ENCODE measurements around the gene SNX30.

Gene SNX30

DNA sequence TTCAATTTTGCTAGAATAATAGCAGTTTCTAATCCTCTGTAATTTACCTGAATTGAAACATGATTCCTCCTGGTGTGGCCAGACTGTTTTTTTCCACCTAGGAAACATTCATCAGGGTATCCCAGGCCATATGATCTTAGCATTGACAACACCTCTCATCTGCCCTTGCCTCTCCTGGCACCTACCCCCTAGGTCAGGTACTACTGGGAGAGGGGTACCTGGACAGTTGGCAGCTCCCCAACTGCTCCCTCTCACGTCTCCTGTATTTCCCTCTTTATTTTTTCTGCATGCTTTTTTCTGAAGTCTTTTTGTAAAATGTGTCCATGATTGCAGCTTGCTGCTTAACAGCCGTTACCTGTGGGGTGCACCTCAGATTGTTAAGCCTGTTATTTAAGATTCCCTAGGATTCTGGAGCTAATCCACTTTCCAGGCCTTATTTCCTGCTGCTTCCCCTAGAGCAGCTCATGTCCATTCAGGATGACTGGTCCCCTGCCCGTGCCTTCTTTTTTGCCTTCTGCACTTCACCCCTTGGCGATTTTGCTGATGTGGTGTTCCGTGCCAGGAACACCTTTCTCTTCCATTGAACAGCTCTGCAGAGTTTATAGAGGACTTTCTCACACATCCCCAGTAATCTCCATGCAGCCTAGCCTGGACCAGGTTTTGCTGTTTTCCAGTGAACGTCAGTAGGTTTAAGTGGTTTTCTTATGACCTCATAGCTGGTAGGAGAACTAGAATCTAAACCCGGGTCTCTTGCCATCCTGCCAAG lies 33.6 kb downstream of the SNX30 start:
- no peak for DNase-seq

DNA sequence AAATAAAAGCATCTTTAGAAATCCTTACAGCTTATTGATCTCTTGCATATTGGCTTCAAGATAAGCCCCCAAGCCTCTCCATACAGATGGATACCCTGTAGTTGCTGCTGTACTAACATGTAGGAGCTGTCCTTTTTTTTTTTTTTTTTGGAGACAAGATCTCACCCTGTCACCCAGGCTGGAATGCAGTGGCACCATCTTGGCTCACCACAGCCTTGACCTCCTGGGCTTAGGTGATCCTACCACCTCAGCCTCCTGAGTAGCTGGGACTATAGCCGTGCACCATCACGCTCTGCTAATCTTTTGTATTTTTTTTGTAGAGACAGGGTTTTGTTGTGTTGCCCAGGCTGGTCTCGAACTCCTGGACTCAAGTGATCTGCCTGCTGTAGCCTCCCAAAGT lies 35.4 kb downstream of the SNX30 start:
- no peak for DNase-seq

DNA sequence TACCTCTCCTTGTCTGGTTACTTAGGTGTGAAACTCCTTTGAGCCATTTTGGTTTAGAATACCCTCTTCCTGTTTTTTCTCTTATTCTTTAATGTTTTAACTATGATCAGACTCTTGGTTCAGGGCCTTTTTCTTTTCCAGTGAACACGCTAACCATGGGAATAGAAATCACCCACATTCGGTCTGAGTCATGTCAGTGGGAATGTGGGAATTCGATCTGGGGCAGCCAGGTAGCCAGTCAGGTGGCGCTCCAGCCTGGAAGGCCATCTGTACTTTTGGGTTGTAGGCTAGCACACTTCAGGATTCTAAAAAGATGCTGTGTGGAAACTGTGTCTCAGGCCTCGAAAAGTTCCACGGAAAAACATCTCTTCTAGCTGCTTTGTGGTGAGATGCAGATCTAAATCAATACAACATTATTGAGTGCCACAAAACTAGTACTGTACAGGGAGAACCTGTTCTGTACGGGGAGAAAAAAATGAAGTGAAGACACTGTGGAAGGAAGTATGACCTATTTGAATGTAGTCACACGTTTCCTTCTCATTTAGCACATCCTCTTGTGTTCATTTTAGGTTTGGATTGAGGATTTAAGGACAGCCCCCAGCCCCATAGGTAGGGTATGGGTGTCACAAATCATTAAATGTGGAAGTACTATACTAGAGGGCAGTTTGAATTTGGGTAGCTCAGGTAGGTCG lies 36.4 kb downstream of the SNX30 start:
- DNase-seq: no peak

DNA sequence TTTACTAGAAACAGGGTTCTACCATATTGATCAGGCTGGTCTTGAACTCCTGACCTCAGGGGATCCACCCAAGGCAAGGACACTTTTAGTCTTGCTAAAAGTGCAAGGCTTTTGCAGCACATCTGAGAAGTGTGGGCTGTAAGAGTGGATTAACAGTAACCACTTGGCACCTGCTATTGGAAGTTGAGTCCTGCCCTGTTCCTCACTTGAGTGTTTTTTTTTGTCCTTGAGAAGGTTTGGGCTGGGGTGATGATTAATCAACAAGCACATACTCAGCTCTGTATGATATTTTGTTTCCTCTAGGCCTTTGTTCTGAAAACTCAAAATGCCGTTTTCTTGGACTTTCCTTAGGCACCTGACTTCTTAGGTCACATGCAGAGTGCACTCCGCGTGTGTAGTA lies 37.4 kb downstream of the SNX30 start:
- no peak for DNase-seq

DNA sequence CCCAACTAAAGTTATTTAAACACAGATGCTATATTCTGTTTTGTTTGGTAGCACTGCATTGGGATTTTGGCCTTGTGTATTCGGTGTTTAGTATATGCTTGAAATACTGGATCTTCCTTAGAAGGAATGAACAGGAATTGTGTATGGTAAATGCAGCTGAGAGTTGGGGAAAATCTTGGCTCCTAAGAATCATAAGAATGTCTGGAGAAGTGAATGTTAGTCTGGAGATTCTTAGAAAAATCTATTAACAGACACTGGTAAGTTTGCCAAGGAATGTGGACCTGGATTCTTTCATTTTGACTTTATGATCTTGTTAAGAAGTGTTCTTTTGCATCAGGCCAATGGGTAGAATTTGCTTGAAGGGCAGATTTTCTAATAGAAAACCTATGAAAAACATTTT lies 38.9 kb downstream of the SNX30 start:
- no peak for DNase-seq

DNA sequence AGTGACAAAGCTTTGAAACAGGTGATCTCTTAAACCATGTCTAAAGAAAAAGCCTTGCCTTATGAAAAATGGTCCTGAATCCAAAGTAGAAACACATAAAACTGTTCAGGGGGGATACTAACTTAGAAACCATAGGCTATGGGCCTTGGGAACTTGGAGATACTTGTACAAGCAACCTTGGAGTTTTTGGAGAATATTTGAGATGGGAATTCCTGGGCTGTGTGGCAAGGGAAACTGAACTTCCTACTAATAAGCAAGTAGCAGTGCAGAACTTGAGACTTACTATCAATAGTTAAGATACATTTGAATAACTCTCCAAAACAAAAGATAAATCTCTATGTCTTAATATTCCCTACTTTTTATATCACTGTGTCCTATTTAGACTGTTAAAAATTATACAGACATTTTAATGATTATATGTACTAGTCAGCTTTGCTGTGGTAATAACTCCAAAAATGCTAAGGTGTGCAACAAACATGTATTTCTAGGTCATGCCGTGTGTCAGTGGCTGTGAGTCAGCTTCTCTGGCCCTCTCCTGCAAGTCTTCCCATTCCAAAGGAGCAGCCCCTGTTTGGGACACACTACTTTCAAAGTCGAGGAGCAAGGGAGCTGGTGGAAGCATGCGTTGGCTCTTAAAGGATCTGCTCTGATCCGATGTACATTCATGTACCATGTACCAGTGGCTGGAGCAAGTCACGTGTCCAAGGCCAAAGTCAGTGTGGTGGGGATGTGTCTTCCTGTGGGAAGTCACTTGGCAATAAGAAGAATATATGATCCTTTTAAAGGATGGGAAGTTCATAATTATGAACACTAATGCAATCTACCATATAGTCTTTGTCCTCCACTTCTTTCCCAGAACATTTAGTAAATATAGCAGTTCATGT lies 39.6 kb downstream of the SNX30 start:
- no peak for DNase-seq

DNA sequence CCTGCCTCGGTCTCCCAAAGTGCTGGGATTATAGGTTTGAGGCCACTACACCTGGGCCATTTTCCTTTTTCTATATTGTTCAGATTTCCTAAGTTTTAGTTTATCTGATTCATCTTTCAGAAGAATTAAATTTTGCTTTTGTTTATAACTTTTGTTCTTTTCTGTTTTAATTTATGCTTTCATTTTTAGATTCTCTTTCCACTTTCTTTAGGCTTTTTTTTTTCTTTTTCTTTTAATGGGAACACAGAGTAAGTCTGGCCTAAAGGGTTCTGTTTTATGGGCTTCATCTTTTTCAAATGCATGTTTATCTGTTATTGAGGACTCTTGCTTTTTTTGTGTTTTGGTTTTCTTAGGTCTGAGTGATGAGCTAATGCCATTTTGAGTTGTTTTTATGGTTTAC lies 42.1 kb downstream of the SNX30 start:
- no peak for DNase-seq

DNA sequence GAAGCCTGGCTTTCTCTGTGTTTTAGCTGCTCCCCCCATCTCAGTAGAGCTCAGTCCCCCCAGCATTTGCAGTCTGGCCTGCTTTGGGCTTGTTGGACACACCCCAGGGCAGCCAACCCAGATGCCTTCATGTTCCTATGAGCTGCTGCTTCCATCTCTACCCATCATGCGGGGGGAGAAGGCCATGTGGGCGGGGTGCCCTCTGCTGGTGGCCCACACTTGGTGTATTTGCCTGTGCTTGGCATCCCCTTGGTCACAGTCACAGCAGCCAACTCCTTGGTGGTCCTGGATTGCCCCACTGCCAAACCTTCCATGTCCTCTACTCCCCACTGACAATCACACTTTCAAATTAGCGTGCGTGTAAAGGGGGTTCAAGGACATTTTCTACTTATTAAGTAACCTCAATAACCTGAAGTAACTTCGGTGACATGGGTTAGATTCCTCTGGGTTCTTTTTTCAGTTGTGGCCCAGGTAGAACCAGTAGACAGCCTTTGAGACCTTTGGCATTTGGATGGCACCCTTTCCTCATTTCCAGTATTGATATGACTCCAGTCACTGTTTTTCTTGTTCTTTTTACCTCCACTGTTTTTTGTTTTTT lies 42.8 kb downstream of the SNX30 start:
- peak; percentile 72 for DNase-seq

DNA sequence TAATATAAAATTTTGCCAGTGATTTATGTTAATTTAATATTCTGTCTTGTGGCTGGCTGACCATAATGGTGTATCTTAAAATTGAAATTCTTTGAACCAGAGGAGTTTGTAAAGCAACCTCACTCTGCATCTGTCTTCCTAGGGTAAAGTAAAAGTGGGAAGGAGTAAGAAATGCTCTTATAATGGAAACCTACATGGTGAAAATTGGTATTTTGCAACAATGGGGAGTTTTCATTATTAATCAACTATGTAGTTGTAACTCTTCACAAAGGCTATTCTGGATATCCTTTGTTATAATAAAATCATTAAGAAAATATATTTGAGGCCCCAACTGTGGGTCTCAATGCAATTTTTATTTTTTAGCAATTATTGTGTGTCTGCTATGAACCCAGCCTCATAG lies 44.2 kb downstream of the SNX30 start:
- no peak for DNase-seq

DNA sequence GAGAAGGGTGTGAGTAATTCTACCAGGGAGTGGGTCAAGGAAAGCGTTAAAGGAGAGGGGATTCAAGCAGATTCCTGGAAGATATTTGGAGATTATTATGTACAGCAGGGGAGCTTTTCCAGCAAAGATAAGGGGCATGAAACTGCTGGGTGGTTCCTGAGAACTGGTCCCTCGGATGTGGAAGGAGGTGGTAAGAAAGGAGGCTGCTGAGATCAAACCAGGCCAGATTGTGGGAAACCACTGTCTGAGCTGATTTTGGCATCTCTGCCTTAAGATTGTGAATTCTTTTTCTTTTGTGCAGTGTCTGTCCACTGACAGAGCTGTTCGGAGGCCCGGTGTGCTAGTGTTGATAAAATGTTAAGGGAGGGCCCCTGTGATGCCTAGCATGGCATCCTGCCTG lies 45.4 kb downstream of the SNX30 start:
- no peak for DNase-seq

DNA sequence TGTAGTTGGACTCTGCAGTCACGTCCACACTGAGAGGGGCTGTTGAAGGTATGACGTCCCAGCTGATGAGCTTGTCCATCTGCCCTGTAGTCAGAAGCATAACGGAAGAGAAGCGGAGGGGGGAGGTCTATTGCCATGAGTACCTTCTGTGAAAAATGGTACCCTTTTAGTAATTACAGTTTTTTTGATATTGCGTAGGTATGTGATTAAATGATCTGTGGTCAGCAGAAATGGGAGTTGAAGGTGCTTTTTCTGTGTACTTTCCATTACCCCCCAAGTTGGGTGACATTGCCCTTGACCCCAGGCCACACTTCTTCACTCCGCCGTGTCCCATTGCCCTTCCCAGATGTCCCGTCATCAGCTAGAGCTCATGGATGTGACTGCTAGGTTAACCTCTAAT lies 45.9 kb downstream of the SNX30 start:
- no peak for DNase-seq

DNA sequence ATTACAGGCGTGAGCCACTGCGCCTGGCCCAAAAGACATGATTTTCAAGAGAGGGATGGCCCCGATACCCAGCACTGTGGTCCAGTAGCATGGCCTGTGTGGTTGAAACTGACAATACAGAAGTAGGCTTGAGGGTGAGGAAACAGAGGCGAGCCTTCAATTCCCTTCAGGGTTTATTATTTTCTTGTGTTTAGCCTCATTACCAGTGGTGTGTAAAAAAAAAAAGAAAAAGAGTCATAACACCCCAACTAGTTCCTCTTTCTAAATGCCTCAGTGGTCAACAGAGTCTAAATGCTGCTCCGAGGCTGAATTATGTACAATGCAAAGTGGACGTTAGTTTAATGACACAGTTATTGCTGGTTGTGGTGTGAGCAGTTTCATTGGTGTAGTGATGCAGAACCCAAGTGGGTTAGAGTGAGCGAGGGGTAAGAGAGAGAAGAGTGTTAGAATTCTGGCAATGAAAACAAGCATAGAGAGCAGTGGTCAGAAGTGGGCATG lies 58.8 kb downstream of the SNX30 start:
- DNase-seq: no peak

DNA sequence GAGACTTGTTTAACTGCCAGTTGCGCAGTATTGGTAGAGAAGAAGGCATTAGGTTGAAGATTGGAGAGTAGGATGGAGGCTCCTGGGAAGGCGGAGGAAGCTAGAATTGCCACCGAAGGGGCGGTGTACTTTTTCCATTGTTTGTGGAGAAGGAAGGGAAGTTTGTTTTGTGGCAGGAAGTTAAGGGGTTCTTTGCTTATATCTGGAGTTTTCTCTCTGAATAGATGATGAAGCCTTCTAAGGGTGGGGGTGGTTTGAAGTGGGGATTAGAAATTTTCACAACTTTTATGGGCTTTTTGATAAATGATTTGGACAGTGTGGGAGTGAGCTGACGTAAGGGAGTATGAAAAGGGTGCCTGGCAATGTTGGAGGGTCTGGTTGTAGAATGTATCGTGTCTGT lies 59.3 kb downstream of the SNX30 start:
- DNase-seq: no peak

DNA sequence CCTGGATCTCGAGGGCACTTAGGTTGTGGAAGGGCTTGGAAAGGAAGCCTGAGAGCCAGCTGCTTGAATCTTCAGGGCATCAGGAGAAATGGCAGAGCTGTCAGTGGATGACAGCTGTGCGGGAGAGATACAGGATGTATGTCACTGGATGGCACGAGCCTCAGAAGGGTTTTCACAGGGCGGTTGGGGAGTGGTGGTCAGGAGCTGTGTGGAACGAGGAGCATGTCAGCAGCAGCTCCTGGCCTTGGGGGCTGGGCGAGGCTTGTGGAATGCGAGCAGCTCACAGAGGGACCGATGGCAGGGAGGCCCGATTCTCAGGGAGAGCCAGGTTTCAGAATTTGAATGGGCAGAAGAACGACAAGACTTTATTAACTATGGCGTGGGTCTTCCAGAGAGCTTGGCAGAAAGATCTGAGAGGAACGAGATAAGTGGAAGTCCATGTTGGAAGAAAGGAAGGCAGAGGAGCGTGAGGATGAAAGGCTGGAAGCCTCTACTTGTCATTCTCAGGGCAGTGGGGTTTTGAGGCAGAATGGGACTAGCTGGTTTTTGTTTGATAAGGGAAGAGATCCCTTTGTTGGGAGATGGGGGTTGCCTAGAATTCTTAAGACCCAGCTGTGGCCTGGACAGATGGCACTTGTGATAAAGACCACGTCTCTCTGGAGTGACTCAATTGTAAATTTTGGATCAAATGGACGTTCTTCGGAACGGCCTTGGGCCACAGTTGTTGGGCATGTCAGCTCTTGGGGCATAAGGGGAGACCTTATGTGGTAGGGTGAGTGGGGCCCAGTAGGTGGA lies 60.3 kb downstream of the SNX30 start:
- no peak for DNase-seq

DNA sequence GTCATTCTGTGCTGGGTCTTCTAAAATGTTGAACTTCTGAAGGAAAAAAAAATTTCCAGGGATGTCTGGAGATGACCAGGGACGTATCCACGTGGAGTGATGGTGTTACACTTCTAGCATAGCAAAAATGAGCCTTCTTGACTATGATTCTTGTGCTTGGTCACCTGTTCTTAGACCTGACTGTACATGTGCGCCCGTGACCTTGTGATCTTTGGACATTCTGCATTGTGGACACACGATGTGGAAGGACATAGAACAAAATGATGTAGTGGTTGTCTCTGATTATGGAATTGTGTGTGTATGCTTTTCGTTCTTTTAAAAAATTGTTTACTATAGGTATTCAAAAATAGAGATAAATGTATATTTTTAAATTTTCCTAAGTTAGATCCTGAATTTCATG lies 61.0 kb downstream of the SNX30 start:
- DNase-seq: no peak

DNA sequence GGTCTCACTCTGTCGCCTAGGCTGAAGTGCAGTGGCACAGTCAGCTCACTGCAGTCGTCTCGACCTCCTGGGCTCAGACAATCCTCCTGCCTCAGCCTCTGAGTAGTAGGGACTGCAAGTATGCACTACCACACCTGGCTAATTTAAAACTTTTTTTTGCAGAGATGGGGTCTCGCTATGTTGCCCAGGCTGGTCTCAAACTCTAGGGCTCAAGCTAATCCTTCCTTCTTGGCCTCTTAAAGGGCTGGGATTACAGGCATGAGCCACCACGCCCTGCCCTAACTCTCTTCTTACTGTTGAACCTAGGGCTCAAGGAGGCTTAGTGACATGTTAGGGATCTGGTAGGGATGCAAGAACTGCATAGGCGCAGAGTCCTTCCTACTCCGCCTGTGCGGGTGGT lies 65.3 kb downstream of the SNX30 start:
- no peak for DNase-seq

DNA sequence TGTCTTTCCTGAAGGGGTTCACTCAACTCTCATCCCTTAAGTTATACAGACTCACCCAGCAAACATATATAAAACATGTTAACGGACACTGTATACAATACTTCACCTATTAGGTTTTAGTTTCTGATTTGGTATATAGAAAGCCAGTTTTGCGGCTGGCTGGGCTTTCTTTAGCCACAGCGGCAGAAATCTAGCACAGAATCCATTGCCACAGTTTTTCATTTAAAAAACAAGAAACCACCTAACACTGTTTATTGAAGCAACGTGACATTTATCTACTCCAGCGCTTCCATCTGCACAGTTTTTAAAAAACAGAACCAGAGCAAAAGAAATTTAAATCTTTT lies 67.3 kb downstream of the SNX30 start:
- no peak for DNase-seq

DNA sequence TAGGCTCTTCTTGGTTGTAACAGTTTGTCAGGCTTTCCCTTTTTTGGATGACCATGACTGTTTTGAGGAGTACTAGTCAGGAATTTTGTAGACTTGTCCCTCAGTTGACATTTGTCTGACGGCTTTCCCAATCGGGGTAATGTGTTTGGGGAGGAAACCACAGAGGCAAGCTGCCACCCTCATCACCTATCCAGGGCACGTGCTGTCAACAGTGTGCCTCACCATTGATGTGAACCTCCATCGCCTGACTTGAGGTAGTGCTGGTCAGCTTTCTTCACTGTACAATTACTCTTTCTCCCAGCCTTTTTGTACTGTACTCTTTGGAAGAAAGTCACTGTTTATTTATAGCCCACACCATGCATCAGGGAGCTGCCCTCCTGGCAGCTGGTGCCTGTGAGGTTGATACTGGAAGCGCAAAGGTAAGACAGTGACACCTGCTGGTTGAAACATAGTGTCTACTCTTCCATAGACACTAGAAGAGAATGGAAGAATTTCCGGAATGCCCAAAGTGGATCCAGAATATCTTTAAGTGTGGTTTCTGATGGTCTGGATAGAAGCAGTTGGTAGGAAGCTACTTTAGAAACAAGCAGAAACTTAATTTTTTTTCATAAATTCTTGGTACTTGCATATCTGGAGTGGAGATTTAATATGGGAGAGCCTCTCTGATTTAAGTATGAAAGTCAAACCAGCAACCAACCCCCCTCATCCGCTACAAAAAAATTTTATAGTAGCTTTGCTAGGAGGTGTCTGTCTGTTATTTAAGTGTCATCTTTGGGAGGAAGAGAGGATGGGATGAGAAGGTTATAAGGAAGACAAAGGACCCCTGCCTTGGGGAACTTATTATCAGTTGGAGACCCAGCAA lies 69.3 kb downstream of the SNX30 start:
- no peak for DNase-seq

DNA sequence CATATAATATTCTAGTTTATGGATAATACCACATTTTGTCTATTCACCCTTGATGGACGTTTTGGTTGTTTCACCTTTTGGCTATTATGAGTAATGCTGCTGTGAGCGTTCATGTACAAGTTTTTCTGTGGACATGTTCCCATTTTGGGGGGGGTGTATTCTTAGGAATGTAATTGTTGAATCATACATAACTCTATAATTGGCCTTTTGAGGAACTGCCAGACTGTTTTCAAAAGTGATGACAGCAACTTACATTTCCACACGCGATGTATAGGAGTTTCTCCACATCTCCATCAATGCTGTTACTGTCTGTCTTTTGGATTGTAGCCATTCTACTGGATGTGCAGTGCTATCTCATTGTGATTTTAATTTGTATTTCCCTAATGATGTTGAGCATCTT lies 70.3 kb downstream of the SNX30 start:
- no peak for DNase-seq

DNA sequence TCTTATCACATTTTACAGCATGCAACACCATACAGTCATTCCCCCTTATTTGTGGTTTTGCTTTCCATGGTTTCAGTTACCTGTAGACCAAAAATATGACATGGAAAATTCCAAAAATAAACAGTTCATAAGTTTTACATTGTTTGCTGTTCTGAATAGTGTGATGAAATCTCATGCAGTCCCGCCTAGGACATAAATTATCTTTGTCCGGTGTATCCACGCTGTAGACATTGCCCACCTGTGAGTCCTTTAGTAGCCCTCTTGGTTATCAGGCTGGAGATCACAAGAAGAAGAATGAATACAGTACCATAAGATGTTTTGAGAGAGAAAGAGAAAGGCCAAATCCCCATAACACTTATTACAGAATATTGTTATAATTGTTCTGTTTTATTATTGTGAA lies 72.1 kb downstream of the SNX30 start:
- DNase-seq: no peak

DNA sequence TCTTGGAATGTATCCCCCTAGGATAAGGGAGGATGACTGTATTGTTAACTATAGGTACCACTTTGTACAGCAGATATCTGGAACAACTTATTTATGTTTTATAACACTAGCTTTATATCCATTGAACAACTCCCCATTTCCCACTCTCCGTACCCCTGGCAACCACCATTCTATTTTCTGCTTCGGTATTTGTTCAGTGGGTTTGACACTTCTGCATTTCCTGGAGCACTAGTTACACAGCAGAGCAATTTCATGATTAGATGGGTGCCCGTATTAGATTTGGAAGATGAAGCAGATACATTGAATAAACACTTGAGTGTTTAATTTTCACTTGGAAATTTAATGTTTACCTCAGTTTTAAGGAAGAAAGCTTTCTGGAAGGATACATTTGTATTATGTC lies 72.7 kb downstream of the SNX30 start:
- no peak for DNase-seq
